GM19099 (cell line): Measurements from ENCODE around the gene DNASE1.

Source experiments
- POLR2A ChIP-seq: IDR thresholded peaks from 3 replicates; pipeline ENCODE4 v1.6.1; 2011; ENCODE audit warnings: low read depth; ENCODE audit not compliant: insufficient read length; ENCODE audit errors: extremely low read depth

DNASE1 gene

GRCh38 chr16:3654249-3654991 lies at the start of gene DNASE1:
TSS of gene DNASE1 (plus strand) at chr16:3654691. CDS start at chr16:3655374, 683 bp downstream.
- TF ChIP-seq POLR2A: no peak

- TF ChIP-seq POLR2A: no peak
These were observed 48.0 kb upstream of the DNASE1 start for GRCh38 chr16:3606441-3606840.

GRCh38 chr16:3607161-3607560 lies 47.3 kb upstream of the DNASE1 start:
- no peak for TF ChIP-seq POLR2A

- TF ChIP-seq POLR2A: no peak
These were observed 46.9 kb upstream of the DNASE1 start for GRCh38 chr16:3607634-3608033.

GRCh38 chr16:3608069-3608468 lies 46.4 kb upstream of the DNASE1 start:
- no peak for TF ChIP-seq POLR2A

- TF ChIP-seq POLR2A: no peak
These were observed 44.4 kb upstream of the DNASE1 start for GRCh38 chr16:3609895-3610697.

- TF ChIP-seq POLR2A: no peak
These were observed 43.8 kb upstream of the DNASE1 start for GRCh38 chr16:3610698-3611145.

- TF ChIP-seq POLR2A: peak; percentile 88
These were observed 43.1 kb upstream of the DNASE1 start, which contains the start of gene SLX4 for GRCh38 chr16:3611146-3611975. TSS of gene SLX4 (minus strand) at chr16:3611606. CDS start at chr16:3608964, 2,642 bp downstream.

- TF ChIP-seq POLR2A: no peak
These were observed 41.7 kb upstream of the DNASE1 start for GRCh38 chr16:3612510-3613466.

- no peak for TF ChIP-seq POLR2A
These were observed 35.7 kb upstream of the DNASE1 start for GRCh38 chr16:3618769-3619141.

- no peak for TF ChIP-seq POLR2A
These were observed 30.8 kb upstream of the DNASE1 start for GRCh38 chr16:3623642-3624041.

- no peak for TF ChIP-seq POLR2A
These were observed 29.2 kb upstream of the DNASE1 start for GRCh38 chr16:3625331-3625730.

GRCh38 chr16:3625911-3626732 lies 28.4 kb upstream of the DNASE1 start:
- no peak for TF ChIP-seq POLR2A
